Left kidney (tissue), 2 donors: ENCODE data around the gene DDAH1. TPM values are rescaled to one million over a fixed set of nuclear protein-coding genes. Genes with fewer than 3 reads are reported as not detected.
"Not testable (repeated sequence)": the region's sequence is repeated elsewhere in the genome, so short reads cannot be mapped to it uniquely, and the experiment has no call there.

Source experiments
- DNase-seq: peaks from one replicate; pipeline ENCODE4 v3.0.0-alpha.2; 2013
- polyA plus RNA-seq: library from polyadenylated mRNA; unstranded; fragments of 120-200 nt; gene quantifications from one replicate; pipeline ENCODE4 v1.2.1, GENCODE V29; 2013; ENCODE audit not compliant: insufficient read length

Gene DDAH1
- polyA plus RNA-seq, 1 donor: 127 TPM

DNA sequence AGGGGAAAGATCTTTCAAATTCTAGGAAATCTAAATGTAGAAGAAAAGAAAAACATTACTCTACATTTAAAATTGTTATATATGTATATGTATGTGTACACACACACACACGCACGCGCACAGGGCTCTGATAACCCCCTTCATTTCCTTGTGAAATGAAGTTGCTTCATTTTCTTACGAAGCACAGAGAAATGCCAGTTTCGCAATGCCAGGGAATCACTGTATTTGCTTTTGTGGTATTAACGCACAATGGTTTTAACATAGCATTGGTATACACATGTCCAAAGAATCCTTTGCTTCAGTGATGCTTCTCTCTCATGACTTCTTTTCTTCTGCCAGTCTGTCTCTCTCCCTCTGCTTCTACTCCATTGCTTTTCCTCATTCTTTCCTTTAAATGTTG, 8.4 kb upstream of the DDAH1 start:
- DNase-seq: no peak

DNA sequence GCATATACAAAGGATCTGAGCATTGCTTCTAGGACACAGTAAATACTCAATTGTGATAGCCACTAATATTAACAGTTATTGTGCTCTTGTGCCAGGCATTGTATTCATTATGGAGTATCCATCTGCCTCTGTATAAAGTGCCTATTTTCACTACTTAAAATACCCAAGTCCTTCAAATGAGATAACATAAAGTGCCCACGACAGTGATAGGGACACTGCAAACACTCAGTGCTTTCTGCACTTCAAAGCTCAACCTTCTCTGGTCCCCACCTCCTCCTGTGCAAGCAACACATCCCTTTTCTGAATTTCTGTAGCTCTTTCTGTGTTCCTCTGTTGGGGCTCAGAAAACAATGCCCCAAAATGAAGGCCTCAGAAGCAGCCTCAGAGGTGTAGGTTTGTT, 6.6 kb upstream of the DDAH1 start:
- DNase-seq: no peak

DNA sequence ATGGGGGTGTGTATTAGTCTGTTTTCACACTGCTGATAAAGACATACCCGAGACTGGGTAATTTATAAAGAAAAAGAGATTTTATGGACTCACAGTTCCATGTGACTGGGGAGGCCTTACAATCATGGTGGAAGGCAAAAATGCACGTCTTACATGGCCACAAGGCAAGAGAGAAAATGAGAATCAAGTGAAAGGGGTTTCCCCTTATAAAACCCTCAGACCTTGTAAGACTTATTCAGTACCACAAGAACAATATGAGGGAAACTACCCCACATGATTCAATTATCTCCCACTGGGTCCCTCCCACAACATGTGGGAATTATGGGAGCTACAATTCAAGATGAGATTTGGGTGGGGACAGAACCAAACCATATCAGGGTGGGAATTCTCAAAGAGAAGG, 5.2 kb upstream of the DDAH1 start:
- not testable (repeated sequence) for DNase-seq

GRCh38 chr1:85467929-85468540, 3.1 kb upstream of the DDAH1 start:
- no peak for DNase-seq

- DNase-seq: no peak
Observed at GRCh38 chr1:85467036-85467435, 2.1 kb upstream of the DDAH1 start.

- no peak for DNase-seq
Observed at GRCh38 chr1:85465786-85466134, 801 bp upstream of the DDAH1 start.

DNA sequence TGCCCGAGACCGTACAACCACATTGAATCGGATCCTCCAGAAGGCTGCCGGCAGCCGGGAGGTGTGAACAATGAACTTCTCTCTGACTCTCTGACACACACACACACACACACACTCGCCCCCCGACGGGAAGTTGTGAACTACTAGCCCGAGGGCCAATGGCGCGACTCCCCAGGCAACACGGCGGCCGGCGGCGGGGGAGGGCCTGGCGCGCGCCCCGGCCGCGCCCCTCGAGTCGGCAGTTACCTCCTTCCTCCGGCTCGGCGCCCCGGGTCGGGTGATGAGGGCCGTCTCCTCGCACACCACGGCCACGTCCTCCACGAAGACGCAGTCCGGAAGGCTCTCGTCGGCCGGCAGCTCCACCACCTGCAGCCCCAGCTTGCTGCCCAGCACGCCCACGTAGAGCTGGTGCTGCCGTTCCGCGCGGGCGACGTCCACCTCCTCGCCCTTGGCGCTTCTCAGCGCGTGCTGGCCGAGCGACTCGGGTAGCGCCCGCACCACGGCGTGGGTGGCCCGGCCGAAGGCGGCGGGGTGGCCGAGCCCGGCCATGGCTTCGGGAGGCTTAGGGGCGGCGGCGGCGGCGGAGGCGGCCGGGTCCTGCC, 361 bp downstream of the DDAH1 start:
- peak; percentile 70 for DNase-seq

- no peak for DNase-seq
Observed at GRCh38 chr1:85463731-85464496, 1.0 kb downstream of the DDAH1 start.

DNA sequence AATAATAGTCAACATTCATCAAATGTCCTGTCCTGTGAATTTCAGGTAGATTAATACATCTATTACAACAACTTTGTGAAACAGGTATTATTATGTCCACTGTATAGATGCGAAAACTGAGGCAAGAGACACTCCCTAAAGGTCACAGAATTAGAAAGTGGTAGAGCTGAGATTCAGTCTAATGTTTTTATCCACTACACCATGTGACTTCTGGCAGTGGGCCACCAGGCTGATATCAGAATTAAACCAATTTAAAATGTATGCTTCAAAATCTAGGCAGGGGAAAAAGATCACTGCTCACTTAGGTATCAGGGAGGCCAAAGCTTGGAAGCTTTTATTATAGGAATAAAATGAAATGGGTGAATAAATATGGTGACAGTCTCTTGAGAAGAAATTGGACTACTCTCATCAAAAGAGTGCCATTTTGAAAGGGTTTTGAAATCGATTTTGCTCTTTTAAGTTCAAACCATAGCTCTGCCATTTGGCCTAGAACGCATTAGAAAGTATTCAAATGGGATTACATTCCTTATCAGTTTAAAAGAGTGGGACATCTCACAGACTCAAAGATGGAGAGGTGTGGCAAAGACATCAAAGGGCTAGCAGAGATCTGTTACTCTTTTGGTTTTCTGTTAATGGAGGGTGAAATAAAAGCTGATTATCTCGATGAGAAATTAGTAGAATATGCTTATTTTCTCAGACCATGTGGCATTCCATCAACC, 1.9 kb downstream of the DDAH1 start:
- no peak for DNase-seq

- DNase-seq: no peak
Observed at GRCh38 chr1:85461216-85461918, 3.6 kb downstream of the DDAH1 start.

DNA sequence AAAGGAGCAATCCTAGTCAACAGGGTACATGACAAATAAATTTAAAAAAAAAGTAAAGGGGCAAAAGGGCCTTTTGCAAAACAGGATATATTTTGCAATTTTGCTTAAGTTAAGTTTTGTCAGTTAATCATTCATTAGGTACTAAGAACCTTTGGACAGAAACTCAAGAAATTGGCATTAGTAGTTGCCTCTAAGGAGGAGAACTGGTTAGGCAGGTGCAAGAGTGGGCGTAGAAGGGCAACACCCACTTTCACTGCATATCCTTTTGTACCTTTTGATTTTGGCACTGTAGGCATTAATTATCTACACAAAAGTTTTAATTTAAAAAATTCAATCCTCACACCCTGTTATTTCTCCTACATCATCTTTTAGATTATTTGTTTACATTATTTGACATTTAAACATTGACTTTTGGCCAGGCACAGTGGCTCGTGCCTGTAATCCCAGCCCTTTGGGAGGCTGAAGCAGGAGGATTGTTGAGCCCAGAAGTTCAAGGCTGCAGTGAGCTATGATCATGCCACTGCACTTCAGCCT, 4.3 kb downstream of the DDAH1 start:
- DNase-seq: no peak

DNA sequence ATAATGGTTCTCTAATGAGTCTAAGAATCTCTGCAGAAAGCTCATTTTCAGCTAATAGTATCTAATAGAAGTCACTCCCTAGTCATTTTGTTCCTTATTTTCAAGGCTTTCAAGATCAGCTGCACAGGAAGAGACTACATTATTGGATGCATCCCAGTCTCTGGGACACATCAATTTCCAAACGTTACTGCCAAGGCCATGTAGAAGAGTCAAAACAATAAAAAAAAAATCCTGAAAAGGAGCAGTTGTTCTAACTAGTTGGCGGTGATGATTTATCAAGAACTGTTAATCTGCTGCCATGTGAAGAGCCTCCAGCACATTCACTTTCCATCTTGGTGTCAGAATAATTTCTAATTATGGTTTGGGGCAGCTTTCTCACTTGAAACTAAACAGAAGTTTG, 5.7 kb downstream of the DDAH1 start:
- no peak for DNase-seq

DNA sequence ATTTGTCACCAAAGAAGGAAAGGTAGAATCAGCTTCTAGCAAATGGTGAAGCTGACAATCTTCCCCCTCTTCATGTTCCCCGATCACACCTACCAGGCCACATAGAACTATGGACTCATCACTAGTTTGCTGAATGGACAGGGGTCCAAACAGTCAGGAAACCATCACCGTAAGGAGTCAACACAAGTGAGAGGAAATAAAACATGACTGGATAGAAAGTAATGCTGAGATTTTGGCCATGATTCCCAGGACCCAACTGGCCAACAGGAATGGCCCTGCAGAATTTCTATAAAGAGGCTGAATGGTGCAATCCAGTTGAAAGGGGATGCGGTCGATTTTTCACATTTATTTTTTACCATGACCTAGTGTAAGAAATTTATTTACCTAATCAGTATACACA, 10.7 kb downstream of the DDAH1 start:
- no peak for DNase-seq

GRCh38 chr1:85453640-85454194, 11.2 kb downstream of the DDAH1 start:
- no peak for DNase-seq

GRCh38 chr1:85452948-85453347, 12.0 kb downstream of the DDAH1 start:
- DNase-seq: no peak

- DNase-seq: no peak
Observed at GRCh38 chr1:85451236-85451830, 13.6 kb downstream of the DDAH1 start.

GRCh38 chr1:85450832-85451231, 14.1 kb downstream of the DDAH1 start:
- DNase-seq: no peak

- DNase-seq: no peak
Observed at GRCh38 chr1:85449356-85449755, 15.6 kb downstream of the DDAH1 start.

DNA sequence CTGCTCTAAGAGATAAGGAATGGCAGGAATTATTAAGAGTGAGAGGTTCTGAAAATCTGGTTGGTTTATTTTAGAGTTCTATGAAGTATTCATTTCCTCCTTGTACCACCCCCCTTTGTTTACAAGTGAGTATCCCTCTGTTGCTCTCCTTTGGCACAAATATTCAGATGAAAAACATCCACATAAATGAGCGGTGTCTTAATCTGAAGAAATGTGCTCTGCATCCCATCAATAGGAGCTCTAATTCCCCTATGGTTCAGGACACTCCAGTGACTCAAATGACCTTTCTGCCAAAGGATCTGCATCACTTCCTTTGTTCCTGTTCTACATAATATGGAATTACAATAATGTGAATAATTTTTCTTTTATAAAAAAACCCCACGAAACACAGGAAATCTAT, 16.6 kb downstream of the DDAH1 start:
- no peak for DNase-seq

DNA sequence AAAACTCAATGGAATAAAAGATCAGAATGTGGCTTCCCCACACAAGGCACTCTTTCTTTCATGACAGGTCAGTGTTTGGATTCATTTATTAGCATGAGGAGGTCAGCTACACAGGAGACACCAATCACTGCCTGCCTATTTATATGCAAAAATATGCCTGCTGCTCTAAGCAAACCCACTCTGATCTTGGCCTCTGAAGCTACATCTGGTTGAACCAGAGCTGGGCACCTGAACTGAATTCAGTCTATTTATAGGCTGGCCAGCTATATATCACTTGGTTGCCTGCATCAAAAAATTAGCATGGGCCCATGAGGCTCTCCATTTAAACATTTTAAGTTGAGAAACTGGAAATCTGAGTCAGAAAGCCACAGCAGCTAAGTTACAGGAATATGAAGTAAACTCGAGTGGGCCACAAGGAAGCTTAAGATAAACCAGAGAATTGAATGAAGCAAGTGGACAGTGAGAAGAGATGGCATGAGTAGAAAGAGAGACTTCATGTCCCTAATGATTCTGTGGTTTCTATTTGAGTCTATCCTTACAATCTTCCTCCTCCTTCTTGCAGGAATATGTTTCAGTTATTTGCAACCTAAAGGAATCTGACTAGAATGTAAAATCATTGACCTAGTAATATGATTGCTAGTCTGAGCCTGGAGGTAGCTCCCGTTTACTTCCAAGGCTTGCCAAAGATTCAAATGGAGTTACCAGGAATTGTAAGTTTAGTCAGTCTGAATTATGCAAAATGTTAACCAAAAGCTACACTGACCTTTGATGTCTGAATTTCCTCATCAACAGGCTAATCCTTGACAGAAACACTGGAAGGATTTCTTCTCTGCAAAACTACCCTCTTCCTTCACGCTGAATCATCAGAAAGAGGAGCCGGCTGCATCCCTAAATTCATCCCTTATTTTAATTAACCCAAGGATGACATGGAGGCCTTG, 17.7 kb downstream of the DDAH1 start:
- no peak for DNase-seq
